GM12878 (cell line): ENCODE results near the gene SLC39A11. TPM values are rescaled to one million over a fixed set of nuclear protein-coding genes. Genes with fewer than 3 reads are reported as not detected.

Source experiments
- ATAC-seq: fragments of 200-7000 bp; cut with Tn5 transposase; 3 replicates; pipeline ENCODE4 v1.9.1; 2020; ENCODE audit warnings: mild to moderate bottlenecking, moderate library complexity
- BruUV-seq: library from RNA; stranded (reverse); fragments of 400-500 nt; replicated peaks from 2 replicates; lab custom pipeline; 2021; lab: Mats Ljungman, UMichigan
- CTCF ChIA-PET: fragments of 300-600 bp; sonication (Branson Sonifier 250); formaldehyde crosslinking; extraction: SDS; loops from one replicate; lab custom pipeline; 2021; ENCODE audit warnings: inconsistent platforms; lab: Yijun Ruan, JAX
- POLR2A ChIA-PET: fragments of 350-600 bp; formaldehyde crosslinking; extraction: SDS; loops from one replicate; lab custom pipeline; 2021; ENCODE audit warnings: inconsistent platforms; lab: Charles Lee
- RAD21 ChIA-PET: fragments of 300-600 bp; sonication (Branson Sonifier 250); formaldehyde crosslinking; loops from one replicate; lab custom pipeline; 2023; ENCODE audit warnings: antibody characterized with exemption; ENCODE audit not compliant: unreplicated experiment; lab: Charles Lee
- SMC1A ChIA-PET: fragments of 300-600 bp; sonication (Branson Sonifier 250); formaldehyde crosslinking; loops from one replicate; lab custom pipeline; 2023; ENCODE audit not compliant: unreplicated experiment, uncharacterized antibody; lab: Charles Lee
- DNase-seq: peaks from one replicate; pipeline ENCODE4 v3.0.0-alpha.2; 2011; ENCODE audit warnings: low read depth, low spot score
- FAIRE-seq: peaks from 3 replicates; lab custom pipeline; 2011; peaks lifted over from hg19 to GRCh38; lab: Jason Lieb, UNC
- H2AFZ ChIP-seq: 2 replicates; pipeline ENCODE4 v1.6.0; 2011; ENCODE audit warnings: low read depth, low read length, control low read depth; ENCODE audit not compliant: control insufficient read depth
- H3K27ac ChIP-seq: 2 replicates; pipeline ENCODE4 v1.5.1; 2011; ENCODE audit warnings: control low read depth; ENCODE audit not compliant: control insufficient read depth, insufficient read depth
- H3K27me3 ChIP-seq, 2 experiments: replicated peaks in 1 of 2; 2 replicates each; pipeline versions ENCODE4 v1.6.0 to v1.6.1; 2011; ENCODE audit warnings: low read length in 1 of 2; ENCODE audit not compliant: control insufficient read depth in 2 of 2, insufficient read depth in 2 of 2
- H3K36me3 ChIP-seq, 2 experiments: 2 replicates each; pipeline ENCODE4 v1.5.1; 2011; ENCODE audit warnings: low read length in 1 of 2; ENCODE audit not compliant: control insufficient read depth in 2 of 2, insufficient read depth in 2 of 2
- H3K4me1 ChIP-seq: 2 replicates; pipeline ENCODE4 v1.6.1; 2011; ENCODE audit warnings: mild to moderate bottlenecking, low read length, moderate library complexity, mixed read lengths; ENCODE audit not compliant: control insufficient read depth, insufficient read depth
- H3K4me2 ChIP-seq: 2 replicates; pipeline ENCODE4 v1.6.0; 2011; ENCODE audit warnings: control low read depth; ENCODE audit not compliant: control insufficient read depth, insufficient read depth
- H3K4me3 ChIP-seq: fragments of 200-600 bp; sonication (generic); 2 replicates; pipeline ENCODE4 v1.5.1; 2016
- H3K79me2 ChIP-seq: 2 replicates; pipeline ENCODE4 v1.6.0; 2011; ENCODE audit warnings: low read length; ENCODE audit not compliant: control insufficient read depth, insufficient read depth
- H3K9ac ChIP-seq: 2 replicates; pipeline ENCODE4 v1.8.0; 2011; ENCODE audit warnings: low read length, control low read depth, mixed read lengths; ENCODE audit not compliant: control insufficient read depth, insufficient read depth
- H3K9me3 ChIP-seq: replicated peaks from 3 replicates; pipeline ENCODE4 v1.5.1; 2011; ENCODE audit warnings: mild to moderate bottlenecking, low read length; ENCODE audit not compliant: control insufficient read depth, insufficient read depth
- H4K20me1 ChIP-seq: 2 replicates; pipeline ENCODE4 v1.6.0; 2011; ENCODE audit not compliant: control insufficient read depth, insufficient read depth
- EED ChIP-seq: sonication (generic); IDR thresholded peaks from 2 replicates; pipeline ENCODE4 v1.6.1; 2016; ENCODE audit warnings: antibody characterized with exemption, low read depth
- HDGF ChIP-seq: fragments of 450-650 bp; IDR thresholded peaks from 2 replicates; pipeline ENCODE4 v1.6.1; 2016; ENCODE audit warnings: antibody characterized with exemption
- IKZF2 ChIP-seq, 2 experiments: fragments of 450-650 bp; IDR thresholded peaks; 2 replicates each; pipeline ENCODE4 v1.6.1; 2017; ENCODE audit warnings: mild to moderate bottlenecking in 2 of 2, moderate library complexity in 2 of 2
- KAT2A ChIP-seq: conservative IDR thresholded peaks from 2 replicates; pipeline ENCODE4 v1.6.1; 2011; ENCODE audit warnings: low read depth, low read length; ENCODE audit not compliant: control insufficient read depth
- NFXL1 ChIP-seq: fragments of 450-650 bp; IDR thresholded peaks from 2 replicates; pipeline ENCODE4 v1.6.1; 2017; ENCODE audit warnings: antibody characterized with exemption, mild to moderate bottlenecking, borderline replicate concordance
- PAX8 ChIP-seq: fragments of 450-650 bp; IDR thresholded peaks from 2 replicates; pipeline ENCODE4 v1.6.1; 2017; ENCODE audit warnings: mild to moderate bottlenecking, moderate library complexity
- RBBP5 ChIP-seq: fragments of 200-600 bp; sonication (generic); conservative IDR thresholded peaks from 2 replicates; pipeline ENCODE4 v1.6.1; 2016
- RELB ChIP-seq: fragments of 450-650 bp; IDR thresholded peaks from 2 replicates; pipeline ENCODE4 v1.6.1; 2017; ENCODE audit warnings: low read depth, mild to moderate bottlenecking, moderate library complexity
- RUNX3 ChIP-seq: IDR thresholded peaks from 2 replicates; pipeline ENCODE4 v1.6.1; 2012; ENCODE audit warnings: low read length, inconsistent platforms
- SIX5 ChIP-seq: IDR thresholded peaks from 2 replicates; pipeline ENCODE4 v1.6.1; 2011; ENCODE audit warnings: mild to moderate bottlenecking, low read depth, low read length, moderate library complexity; ENCODE audit not compliant: severe bottlenecking
- SPI1 ChIP-seq: IDR thresholded peaks from 2 replicates; pipeline ENCODE4 v1.6.1; 2011; ENCODE audit warnings: low read depth, mild to moderate bottlenecking, low read length, moderate library complexity, borderline replicate concordance; ENCODE audit not compliant: insufficient read depth
- SREBF1 ChIP-seq: IDR thresholded peaks from 2 replicates; pipeline ENCODE4 v1.6.1; 2012; ENCODE audit warnings: mild to moderate bottlenecking, low read length
- TAF1 ChIP-seq: IDR thresholded peaks from 2 replicates; pipeline ENCODE4 v1.6.1; 2011; ENCODE audit warnings: mild to moderate bottlenecking, low read depth, low read length, borderline replicate concordance
- TARDBP ChIP-seq: IDR thresholded peaks from 2 replicates; pipeline ENCODE4 v1.6.1; 2016; ENCODE audit warnings: borderline replicate concordance
- TBL1XR1 ChIP-seq: IDR thresholded peaks from 2 replicates; pipeline ENCODE4 v1.6.1; 2012; ENCODE audit warnings: low read depth, low read length, improper control_type of control experiment
- WRNIP1 ChIP-seq: IDR thresholded peaks from 2 replicates; pipeline ENCODE4 v1.6.1; 2011; ENCODE audit warnings: low read depth, low read length, improper control_type of control experiment, borderline replicate concordance
- ZBTB4 ChIP-seq: fragments of 450-650 bp; formaldehyde crosslinking; IDR thresholded peaks from 2 replicates; pipeline ENCODE4 v1.4.0; 2022; ENCODE audit warnings: mild to moderate bottlenecking, moderate library complexity
- ZZZ3 ChIP-seq: IDR thresholded peaks from 2 replicates; pipeline ENCODE4 v1.6.1; 2011; ENCODE audit warnings: low read depth; ENCODE audit not compliant: control insufficient read depth, insufficient read length
- WGBS: methylation state at CpG from one replicate; pipeline ENCODE4 v1.1.6; 2016; ENCODE audit warnings: low lambda C conversion rate; ENCODE audit not compliant: insufficient replicate concordance, insufficient coverage; ENCODE audit errors: missing lambda C conversion rate; 5-methylcytosine and 5-hydroxymethylcytosine counted together
- in situ Hi-C: fragments of 300-500 bp; cut with MboI; formaldehyde crosslinking; loops from 9 replicates; pipeline ENCODE4 v1.14.3; 2018; ENCODE audit warnings: mixed read lengths
- intact Hi-C: fragments of 100-400 bp; cut with micrococcal nuclease; formaldehyde crosslinking; loops from one replicate; pipeline ENCODE4 v1.14.2; 2022; ENCODE audit not compliant: unreplicated experiment
- polyA plus RNA-seq, 11 experiments: library from polyadenylated mRNA; depleted of rRNA in 4 of 11; unstranded in 6 of 11; stranded (reverse) in 5 of 11; fragments of >200 nt; fragmentation: Nextera tagmentation in 4 of 11; fragmentation: Illumina TruSeq in 1 of 11; extraction: Ambion mirVana in 4 of 11; extraction: Trizol in 1 of 11; gene quantifications; 1 replicate in 1 of 11; 2 replicates in 10 of 11; pipeline versions ENCODE4 v1.2.1 to v1.2.3, GENCODE V29; 2011 to 2016; ENCODE audit warnings: inconsistent platforms in 2 of 11, missing spikeins in 2 of 11, low read depth in 1 of 11
- total RNA-seq, 4 experiments: library from RNA; depleted of rRNA in 3 of 4; stranded (reverse); fragments of >200 nt in 3 of 4; fragmentation: Illumina TruSeq in 1 of 4; extraction: Trizol in 1 of 4; gene quantifications; 2 replicates each; pipeline versions ENCODE4 v1.2.1 to v1.2.3, GENCODE V29; 2013 to 2021

SLC39A11 gene
- total and polyA plus RNA-seq, 10 of the 15 experiments (the other 5 are each of a cell fraction or from before 2014, with no cell fraction given) = 8.6 to 23.8 (median 14.0) TPM

- SMC1A ChIA-PET = interaction anchor here (0.6 to 1.2 kb wide), 3 partner anchors 10 to 388 kb away, joined by 3 to 4 read pairs (median 4); no protein-coding TSS in a partner anchor
- WGBS = 96% methylated on average over 6 of the region's 6 CpGs
These were observed 147.0 kb downstream of the SLC39A11 start for GRCh38 chr17:72945473-72945872.

More at GRCh38 chr17:72945473-72945872, 147.0 kb downstream of the SLC39A11 start:
- H3K36me3 ChIP-seq = peaks cover 0 to 4% of the 10 kb centered on the region in 2 experiments; a peak in 2 of 4 replicates
- no TSS peak for BruUV-seq
- H4K20me1 ChIP-seq = no peaks in the 10 kb centered on the region
- no peak for TF ChIP-seq KAT2A
- TF ChIP-seq HDGF = no peak
- no peak for TF ChIP-seq PAX8
- TF ChIP-seq SIX5 = no peak
- TF ChIP-seq EED = no peak
- no peak for TF ChIP-seq TBL1XR1
- TF ChIP-seq WRNIP1 = no peak
- no peak for TF ChIP-seq TARDBP
- TF ChIP-seq ZZZ3 = no peak
- no peak for TF ChIP-seq SPI1
- TF ChIP-seq RELB = no peak
- TF ChIP-seq NFXL1 = no peak
- no peak for TF ChIP-seq ZBTB4 (CRISPR knock-in tag)
- no peak for TF ChIP-seq IKZF2 (IDR thresholded peaks at IDR 0.05)
- no peak for TF ChIP-seq SREBF1
- no peak for TF ChIP-seq RBBP5
- TF ChIP-seq RUNX3 = no peak
- TF ChIP-seq TAF1 = no peak
- H3K9ac ChIP-seq = no peak overlapping the region
- H3K4me2 ChIP-seq = no peak overlapping the region
- CTCF ChIA-PET = no interaction called here
- intact Hi-C loops = no loop called here
- ATAC-seq (no peak), FAIRE-seq (no peak), DNase-seq (no peak)
- no peak overlapping the region for H3K4me3 ChIP-seq
- POLR2A ChIA-PET = no interaction called here
- H3K27me3 ChIP-seq = no peaks in the 10 kb centered on the region
- H3K4me1 ChIP-seq = no peaks in the 10 kb centered on the region
- in situ Hi-C loops = no loop called here
- H2AFZ ChIP-seq = no peak overlapping the region
- H3K9me3 ChIP-seq = no peaks in the 10 kb centered on the region
- no peak overlapping the region for H3K27ac ChIP-seq
- no peaks in the 10 kb centered on the region for H3K79me2 ChIP-seq
- RAD21 ChIA-PET = no interaction called here
